ENCODE results near the gene PRDM10. TPM values are rescaled to one million over a fixed set of nuclear protein-coding genes. Genes with fewer than 3 reads are reported as not detected.

PRDM10 gene
- total RNA-seq, 1 experiment from 2014 or later, result 18.9 TPM

DNA sequence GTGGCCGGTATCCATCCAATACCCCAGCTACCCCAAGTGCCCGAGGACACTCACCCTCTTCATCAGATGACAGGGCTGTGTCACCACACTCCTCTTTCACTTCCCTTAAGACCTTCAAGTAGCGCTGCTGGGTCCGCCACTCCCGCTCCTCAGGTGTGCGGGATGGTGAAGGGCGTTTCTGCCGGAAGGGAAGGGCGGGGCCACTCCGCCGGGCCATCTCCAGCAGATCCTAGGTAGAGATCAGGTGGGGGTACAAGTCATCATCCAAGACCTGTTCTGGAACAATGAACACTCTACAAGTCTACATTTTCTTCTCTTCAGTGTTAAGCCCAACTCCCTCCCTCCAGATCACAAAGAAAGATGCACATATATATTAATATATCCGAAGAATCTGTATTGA is 117.3 kb downstream of the PRDM10 start (continued):
- TF ChIP-seq, protein P1, sequence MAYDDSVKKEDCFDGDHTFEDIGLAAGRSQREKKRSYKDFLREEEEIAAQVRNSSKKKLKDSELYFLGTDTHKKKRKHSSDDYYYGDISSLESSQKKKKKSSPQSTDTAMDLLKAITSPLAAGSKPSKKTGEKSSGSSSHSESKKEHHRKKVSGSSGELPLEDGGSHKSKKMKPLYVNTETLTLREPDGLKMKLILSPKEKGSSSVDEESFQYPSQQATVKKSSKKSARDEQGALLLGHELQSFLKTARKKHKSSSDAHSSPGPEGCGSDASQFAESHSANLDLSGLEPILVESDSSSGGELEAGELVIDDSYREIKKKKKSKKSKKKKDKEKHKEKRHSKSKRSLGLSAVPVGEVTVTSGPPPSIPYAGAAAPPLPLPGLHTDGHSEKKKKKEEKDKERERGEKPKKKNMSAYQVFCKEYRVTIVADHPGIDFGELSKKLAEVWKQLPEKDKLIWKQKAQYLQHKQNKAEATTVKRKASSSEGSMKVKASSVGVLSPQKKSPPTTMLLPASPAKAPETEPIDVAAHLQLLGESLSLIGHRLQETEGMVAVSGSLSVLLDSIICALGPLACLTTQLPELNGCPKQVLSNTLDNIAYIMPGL (CRISPR knock-in tag; IDR thresholded peaks at IDR 0.05), result no peak
- no peak for TF ChIP-seq FOXK1 (CRISPR knock-in tag; IDR thresholded peaks at IDR 0.05)
- TF ChIP-seq GABPB1 (CRISPR knock-in tag; IDR thresholded peaks at IDR 0.05), result no peak
- TF ChIP-seq, protein P2, sequence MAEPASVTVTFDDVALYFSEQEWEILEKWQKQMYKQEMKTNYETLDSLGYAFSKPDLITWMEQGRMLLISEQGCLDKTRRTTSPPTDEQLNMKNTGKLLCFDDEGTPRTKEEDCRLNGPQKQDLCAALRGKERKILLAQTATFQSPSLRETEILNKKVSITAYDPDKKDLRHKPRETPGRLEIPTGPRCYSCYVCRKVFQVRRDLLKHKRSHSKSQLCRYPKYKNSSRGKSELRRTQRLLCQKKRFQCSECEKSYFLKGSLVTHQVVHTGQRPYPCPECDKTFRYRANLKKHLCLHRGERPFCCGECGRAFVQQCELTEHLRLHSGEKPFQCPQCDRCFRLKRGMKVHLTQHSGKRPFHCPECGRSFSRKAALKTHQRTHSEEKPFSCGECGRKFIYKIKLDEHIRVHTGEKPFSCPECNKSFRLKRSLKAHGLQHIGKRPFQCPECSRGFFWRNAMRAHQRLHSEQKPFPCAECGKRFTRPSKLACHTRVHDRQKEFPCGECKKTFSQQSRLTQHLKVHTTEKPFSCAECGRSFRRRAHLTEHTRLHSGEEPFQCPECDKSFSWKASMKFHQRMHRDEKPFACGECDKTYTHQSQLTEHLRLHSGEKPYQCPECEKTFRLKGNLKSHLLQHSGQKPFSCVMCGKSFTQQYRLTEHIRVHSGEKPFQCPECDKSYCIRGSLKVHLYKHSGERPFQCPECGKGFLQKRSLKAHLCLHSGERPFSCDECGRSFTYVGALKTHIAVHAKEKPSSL (CRISPR knock-in tag; conservative IDR thresholded peaks at IDR 0.05), result no peak
- TF ChIP-seq, protein P3, sequence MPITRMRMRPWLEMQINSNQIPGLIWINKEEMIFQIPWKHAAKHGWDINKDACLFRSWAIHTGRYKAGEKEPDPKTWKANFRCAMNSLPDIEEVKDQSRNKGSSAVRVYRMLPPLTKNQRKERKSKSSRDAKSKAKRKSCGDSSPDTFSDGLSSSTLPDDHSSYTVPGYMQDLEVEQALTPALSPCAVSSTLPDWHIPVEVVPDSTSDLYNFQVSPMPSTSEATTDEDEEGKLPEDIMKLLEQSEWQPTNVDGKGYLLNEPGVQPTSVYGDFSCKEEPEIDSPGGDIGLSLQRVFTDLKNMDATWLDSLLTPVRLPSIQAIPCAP (CRISPR knock-in tag; IDR thresholded peaks at IDR 0.05), result no peak
- TF ChIP-seq, protein P4, sequence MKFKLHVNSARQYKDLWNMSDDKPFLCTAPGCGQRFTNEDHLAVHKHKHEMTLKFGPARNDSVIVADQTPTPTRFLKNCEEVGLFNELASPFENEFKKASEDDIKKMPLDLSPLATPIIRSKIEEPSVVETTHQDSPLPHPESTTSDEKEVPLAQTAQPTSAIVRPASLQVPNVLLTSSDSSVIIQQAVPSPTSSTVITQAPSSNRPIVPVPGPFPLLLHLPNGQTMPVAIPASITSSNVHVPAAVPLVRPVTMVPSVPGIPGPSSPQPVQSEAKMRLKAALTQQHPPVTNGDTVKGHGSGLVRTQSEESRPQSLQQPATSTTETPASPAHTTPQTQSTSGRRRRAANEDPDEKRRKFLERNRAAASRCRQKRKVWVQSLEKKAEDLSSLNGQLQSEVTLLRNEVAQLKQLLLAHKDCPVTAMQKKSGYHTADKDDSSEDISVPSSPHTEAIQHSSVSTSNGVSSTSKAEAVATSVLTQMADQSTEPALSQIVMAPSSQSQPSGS (CRISPR knock-in tag; IDR thresholded peaks at IDR 0.05; ENCODE audit: borderline replicate concordance, low read depth), result no peak
- TF ChIP-seq ZNF219 (CRISPR knock-in tag; IDR thresholded peaks at IDR 0.05; ENCODE audit: borderline replicate concordance), result no peak
- TF ChIP-seq SMAD4 (CRISPR knock-in tag; IDR thresholded peaks at IDR 0.05), result no peak

DNA sequence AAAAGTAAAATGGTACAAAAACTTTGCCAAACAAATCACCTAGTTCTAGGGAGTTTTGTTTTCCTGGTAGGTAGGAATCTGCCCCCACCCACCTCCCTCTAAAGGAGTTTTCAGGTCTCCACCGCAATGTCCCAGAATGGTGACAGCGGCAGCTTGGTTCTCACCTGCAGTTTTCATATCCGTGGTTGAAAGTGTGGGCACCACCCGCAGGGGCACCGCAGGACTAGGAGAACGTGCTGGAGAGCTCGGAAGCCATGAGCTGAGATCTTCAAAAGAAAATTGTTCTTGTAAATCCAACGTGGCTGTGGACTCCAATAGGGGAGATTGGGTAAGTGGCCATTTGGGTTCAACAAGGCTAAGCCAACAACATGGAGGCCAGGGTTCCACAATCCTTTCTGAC is 118.1 kb downstream of the PRDM10 start:
- no peak for DNase-seq (ENCODE audit: low spot score)
- H3K27me3 Mint-ChIP-seq (ENCODE audit: low read depth), result no peaks in the 10 kb centered on the region

More for the DNA sequence above, 118.1 kb downstream of the PRDM10 start:
- no peaks in the 10 kb centered on the region for H3K9me3 Mint-ChIP-seq
- peaks cover 92% of the 10 kb centered on the region for H3K36me3 Mint-ChIP-seq
- no peak overlapping the region for H3K4me3 Mint-ChIP-seq
- POLR2A ChIA-PET, result no interaction called here
- no peak for ATAC-seq
- TF ChIP-seq, protein P5, sequence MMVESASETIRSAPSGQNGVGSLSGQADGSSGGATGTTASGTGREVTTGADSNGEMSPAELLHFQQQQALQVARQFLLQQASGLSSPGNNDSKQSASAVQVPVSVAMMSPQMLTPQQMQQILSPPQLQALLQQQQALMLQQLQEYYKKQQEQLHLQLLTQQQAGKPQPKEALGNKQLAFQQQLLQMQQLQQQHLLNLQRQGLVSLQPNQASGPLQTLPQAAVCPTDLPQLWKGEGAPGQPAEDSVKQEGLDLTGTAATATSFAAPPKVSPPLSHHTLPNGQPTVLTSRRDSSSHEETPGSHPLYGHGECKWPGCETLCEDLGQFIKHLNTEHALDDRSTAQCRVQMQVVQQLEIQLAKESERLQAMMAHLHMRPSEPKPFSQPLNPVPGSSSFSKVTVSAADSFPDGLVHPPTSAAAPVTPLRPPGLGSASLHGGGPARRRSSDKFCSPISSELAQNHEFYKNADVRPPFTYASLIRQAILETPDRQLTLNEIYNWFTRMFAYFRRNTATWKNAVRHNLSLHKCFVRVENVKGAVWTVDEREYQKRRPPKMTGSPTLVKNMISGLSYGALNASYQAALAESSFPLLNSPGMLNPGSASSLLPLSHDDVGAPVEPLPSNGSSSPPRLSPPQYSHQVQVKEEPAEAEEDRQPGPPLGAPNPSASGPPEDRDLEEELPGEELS (CRISPR knock-in tag; IDR thresholded peaks at IDR 0.05), result no peak
- TF ChIP-seq, protein P4 (CRISPR knock-in tag; IDR thresholded peaks at IDR 0.05; ENCODE audit: borderline replicate concordance, low read depth), result no peak
- TF ChIP-seq, protein P2 (CRISPR knock-in tag; conservative IDR thresholded peaks at IDR 0.05), result no peak
- TF ChIP-seq ZNF396 (CRISPR knock-in tag; IDR thresholded peaks at IDR 0.05; ENCODE audit: borderline replicate concordance), result no peak
- no peak for TF ChIP-seq CREB1 (CRISPR knock-in tag; IDR thresholded peaks at IDR 0.05)
- TF ChIP-seq JAZF1 (CRISPR knock-in tag; IDR thresholded peaks at IDR 0.05), result no peak
- no peak for TF ChIP-seq TEAD1 (CRISPR knock-in tag; IDR thresholded peaks at IDR 0.05)
- no peak for TF ChIP-seq MYBL2 (CRISPR knock-in tag; IDR thresholded peaks at IDR 0.05)
- no peak for TF ChIP-seq RORB (CRISPR knock-in tag; IDR thresholded peaks at IDR 0.05)
- TF ChIP-seq GTF2I (CRISPR knock-in tag; conservative IDR thresholded peaks at IDR 0.05), result no peak
- no peak for TF ChIP-seq ELF4 (CRISPR knock-in tag; IDR thresholded peaks at IDR 0.05; ENCODE audit: low read depth)
- no peak for TF ChIP-seq MXD4 (CRISPR knock-in tag; IDR thresholded peaks at IDR 0.05; ENCODE audit: borderline replicate concordance)
- no peak for TF ChIP-seq TEAD4 (CRISPR knock-in tag; IDR thresholded peaks at IDR 0.05)
- no peak for TF ChIP-seq ZNF232 (CRISPR knock-in tag; IDR thresholded peaks at IDR 0.05)
- no peak for TF ChIP-seq CREM (CRISPR knock-in tag; IDR thresholded peaks at IDR 0.05)
- TF ChIP-seq TP53 (CRISPR knock-in tag; IDR thresholded peaks at IDR 0.05), result no peak
- TF ChIP-seq ZNF416 (CRISPR knock-in tag; IDR thresholded peaks at IDR 0.05), result no peak
- H3K4me1 Mint-ChIP-seq, result no peaks in the 10 kb centered on the region
- H3K27ac Mint-ChIP-seq, result no peak overlapping the region
- CTCF ChIA-PET, result interaction anchor here (2.4 kb wide), 1 partner anchor 248 kb away, joined by 5 read pairs; no protein-coding TSS in a partner anchor
